A204.1 (cell line): ENCODE results near the gene HSPA12B.

Source experiments
- FAIRE-seq: peaks from 2 replicates; lab custom pipeline; 2012; peaks lifted over from hg19 to GRCh38; lab: Jason Lieb, UNC

Gene HSPA12B

GRCh38 chr20:3749087-3749688 is 16.7 kb downstream of the HSPA12B start:
- FAIRE-seq = no peak

DNA sequence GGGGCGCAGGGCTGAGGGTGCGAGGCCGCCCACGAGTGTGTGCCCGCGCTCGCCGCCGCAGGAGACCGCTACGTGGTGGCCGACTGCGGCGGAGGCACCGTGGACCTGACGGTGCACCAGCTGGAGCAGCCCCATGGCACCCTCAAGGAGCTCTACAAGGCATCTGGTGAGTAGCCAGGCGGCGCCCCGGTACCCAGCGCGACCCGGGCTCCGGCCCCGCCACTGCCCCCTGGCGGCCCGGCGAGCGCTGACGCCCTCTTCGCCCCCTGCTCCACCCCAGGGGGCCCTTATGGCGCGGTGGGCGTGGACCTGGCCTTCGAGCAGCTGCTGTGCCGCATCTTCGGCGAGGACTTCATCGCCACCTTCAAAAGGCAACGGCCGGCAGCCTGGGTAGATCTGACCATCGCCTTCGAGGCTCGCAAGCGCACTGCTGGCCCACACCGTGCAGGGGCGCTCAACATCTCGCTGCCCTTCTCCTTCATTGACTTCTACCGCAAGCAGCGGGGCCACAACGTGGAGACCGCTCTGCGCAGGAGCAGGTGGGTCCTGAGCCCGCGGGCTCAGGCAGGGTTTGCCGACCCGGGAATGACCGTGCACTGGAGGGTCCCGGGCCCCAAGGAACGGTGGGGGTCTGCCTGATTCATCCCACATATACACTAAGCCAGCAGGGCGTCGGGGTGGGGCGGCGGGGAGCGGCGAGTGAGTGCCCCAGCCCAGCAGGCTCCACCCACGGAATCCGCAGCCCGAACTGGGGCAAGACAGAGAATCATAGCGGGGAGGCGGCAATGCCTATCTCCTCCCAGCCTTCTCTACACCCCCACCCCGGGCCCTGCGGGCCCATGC is 17.4 kb downstream of the HSPA12B start:
- no peak for FAIRE-seq

DNA sequence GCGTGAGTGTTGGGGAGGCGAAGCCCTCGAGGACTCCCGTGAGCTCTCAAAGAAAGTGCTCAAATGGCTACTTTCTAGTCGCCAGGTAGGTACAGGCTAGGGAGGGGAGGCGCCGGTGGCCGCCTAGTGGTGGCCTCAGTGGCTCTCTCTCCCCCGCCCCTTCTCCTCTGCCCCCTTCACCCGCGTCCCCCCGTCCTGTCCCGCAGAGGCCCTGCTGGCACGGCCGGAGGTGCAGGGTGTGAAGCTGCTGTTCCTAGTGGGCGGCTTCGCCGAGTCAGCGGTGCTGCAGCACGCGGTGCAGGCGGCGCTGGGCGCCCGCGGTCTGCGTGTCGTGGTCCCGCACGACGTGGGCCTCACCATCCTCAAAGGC is 18.8 kb downstream of the HSPA12B start:
- no peak for FAIRE-seq

GRCh38 chr20:3751675-3752385 is 19.3 kb downstream of the HSPA12B start:
- FAIRE-seq = no peak

DNA sequence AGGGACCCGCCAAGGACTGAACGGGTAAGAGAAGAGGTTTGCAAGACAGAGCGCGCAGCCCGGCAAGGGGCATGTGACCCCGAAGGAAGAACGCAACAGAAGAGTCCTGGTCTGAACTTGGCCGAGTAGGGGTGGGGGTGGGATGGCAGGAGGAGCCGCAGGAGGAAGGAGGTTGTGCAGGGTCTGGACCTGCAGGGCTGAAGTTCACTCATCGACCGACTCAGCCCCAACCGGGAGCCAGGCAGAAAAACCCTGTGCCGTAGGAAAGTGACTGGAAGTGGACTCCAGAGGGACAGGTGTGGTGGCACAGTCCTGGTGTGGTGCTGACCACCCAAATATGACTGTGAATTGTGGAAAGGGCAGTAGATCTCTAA is 19.9 kb downstream of the HSPA12B start:
- no peak for FAIRE-seq

- FAIRE-seq = no peak
These were observed 20.6 kb downstream of the HSPA12B start for GRCh38 chr20:3753098-3753497.

DNA sequence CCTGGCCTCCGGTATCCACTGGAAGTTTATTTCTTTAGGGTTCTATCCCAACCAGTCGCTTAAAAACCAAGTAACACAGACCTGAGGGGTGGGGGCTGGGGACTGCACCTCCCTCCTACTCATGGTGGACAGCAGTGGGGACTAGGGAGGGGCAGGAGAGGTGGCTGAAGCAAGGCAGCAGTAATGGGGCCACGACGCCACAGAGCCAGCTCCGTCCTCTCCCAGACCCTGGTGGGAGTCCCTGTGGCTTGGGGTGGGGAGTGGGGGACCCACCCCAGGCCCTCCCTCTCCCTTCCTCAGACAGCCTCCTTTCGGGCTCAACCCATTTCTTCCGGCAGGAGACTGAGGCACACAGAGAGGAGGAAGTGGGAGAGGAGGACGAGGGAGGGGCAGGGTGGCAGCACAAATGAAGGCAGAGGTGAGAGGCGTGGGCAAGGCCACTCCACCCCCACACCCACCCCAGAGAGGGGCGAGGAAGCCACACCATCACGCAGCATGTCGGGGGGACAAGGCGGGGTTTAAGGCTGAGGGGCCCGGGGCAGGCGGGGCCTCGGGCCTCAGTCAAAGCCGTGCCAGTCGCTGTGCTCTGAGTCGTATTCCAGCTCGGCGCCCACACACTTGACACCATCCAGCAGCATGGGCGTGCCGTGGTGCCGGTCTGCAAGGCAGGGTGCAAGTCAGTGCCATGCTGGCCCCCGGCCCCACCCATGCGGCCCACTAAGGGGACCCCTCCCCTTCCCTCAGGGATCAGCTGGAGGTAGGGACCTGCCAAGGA is 21.2 kb downstream of the HSPA12B start:
- no peak for FAIRE-seq

GRCh38 chr20:3754276-3754630 is 21.8 kb downstream of the HSPA12B start:
- FAIRE-seq = no peak

- no peak for FAIRE-seq
These were observed 22.8 kb downstream of the HSPA12B start for GRCh38 chr20:3755269-3755668.

DNA sequence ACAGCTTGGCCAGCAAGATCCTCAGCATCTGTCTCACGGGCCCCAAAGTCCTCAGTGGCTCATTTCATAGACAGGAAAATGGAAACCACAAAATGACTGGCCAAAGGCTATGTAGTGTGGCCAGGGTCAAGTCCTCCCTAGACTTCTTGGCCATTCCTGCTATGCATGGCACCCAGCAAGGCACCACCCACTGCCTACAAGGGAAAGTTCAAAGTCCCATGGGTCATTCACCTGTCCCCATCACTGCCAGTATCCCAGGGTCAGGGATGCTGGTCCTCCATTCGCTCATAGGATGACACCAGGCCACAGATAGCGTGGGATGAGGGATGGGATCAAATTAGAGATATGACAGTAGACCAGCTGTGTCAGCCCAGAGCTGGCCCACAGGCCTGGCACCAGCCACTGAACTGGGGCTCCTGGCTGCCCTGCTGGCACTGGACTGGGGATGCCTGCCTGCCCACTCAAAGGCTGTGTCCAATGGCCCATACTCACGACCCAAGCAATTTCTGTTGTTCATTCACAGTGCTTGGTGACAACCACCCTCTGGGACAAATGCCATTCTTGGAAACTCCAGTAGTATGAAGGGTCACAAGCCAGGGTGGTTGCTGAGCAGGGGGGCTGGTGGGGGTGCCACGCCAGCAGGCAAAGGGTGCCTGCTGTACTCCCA is 23.5 kb downstream of the HSPA12B start:
- no peak for FAIRE-seq

DNA sequence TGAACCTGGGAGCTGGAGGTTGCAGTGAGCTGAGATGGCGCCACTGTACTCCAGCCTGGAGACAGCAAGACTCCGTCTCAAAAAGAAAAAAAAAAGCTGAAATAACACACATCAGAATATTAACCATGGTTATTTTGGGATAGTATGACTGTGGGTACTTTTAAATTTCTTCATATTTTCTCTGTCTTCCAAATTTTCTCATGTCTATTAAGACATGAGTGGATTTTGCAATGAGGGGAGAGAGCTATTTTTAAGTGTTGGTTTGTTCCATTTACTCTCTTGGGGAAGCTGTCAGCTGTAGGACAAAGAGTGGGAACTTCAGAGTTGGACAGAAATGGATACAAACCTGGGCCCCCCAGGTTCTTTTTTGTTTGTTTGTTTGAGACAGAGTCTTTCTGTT is 24.8 kb downstream of the HSPA12B start:
- no peak for FAIRE-seq

DNA sequence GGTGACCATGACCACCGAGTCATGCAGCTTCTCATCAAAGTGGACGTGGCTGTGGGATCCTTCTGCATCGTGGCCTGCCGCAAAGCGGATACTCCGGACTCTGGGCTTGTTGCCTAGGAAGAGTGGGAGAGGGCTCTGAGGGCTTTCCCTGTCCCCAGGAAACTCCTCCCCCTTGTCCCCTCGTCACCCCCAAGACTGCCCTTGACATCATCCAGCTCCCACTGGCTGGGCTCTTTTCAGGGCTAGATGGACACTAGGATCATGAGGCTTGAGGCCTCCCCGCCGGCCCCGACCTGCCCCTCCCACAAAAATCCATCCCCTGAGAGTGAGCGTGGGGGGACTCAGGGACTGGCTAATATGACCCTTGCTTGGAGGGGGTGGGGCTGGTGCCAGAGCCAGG is 26.1 kb downstream of the HSPA12B start:
- no peak for FAIRE-seq

DNA sequence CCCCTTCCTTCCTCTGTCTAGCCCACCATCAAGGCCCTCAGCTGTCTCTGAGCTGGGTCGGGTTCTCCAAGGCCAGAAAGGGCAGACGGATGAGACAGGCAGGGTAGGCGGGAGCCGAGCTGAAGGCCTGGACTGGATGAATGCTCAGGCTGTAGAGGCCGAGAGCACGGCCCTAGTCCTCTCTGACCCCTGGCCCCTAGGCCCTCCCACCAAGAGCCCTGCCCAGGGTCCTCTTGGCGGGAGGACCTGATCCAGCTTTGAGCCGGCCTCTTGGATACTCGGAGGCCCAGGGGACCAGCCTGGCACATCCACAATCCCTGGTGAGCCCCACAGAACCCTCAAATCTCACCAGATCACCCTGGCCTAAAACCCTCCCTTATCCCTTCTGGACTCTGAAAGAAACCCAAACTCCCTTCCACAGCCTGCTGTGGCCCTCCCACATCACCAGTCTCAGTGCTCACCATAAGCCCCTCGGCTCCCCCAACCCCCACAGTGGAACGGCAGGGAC is 26.9 kb downstream of the HSPA12B start:
- FAIRE-seq = no peak

GRCh38 chr20:3759884-3760283 is 27.4 kb downstream of the HSPA12B start:
- FAIRE-seq = no peak

DNA sequence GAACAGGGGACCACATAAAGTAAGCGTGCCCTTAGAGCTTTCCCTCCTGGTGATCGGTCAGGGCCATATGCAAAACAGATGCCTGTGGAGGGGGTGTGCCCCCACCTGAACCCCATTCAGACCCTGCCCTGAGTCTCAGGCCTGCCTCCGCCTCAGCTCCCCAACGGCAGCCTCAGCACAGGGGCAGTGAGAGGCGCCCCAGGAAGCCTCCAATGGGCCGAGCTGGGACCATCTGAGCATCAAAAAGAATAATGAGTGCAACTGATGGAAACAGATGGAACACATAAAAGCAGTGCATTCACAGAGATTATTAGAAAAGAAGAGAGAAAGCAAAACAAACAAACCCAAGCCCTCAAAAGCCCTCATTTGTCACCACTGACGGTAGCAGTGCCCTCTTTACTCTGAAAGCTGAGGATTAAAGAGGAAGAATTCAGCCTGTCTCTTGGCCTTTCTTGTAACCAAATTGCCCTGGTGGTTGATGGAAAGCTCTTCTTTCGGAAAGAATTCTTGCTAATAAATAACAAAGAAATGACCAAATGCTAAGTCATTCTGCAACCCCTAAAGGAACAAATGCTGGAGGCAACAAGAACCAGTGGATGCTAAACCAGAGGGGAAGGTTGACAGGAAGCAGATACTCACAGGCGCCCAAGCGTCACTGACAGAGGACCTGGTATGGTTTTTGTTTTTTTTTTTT is 28.3 kb downstream of the HSPA12B start:
- FAIRE-seq = no peak

- FAIRE-seq = no peak
These were observed 31.5 kb downstream of the HSPA12B start for GRCh38 chr20:3763671-3764601.

- FAIRE-seq = no peak
These were observed 32.2 kb downstream of the HSPA12B start for GRCh38 chr20:3764659-3765058.

GRCh38 chr20:3765171-3765882 is 32.8 kb downstream of the HSPA12B start:
- FAIRE-seq = no peak

GRCh38 chr20:3766422-3767109 is 34.1 kb downstream of the HSPA12B start:
- FAIRE-seq = no peak
